WTC11 (cell line): ENCODE measurements around the gene C1QTNF1.

Experiments used
- CTCF ChIP-seq: fragments of 200-600 bp; IDR thresholded peaks from 2 replicates; pipeline ENCODE4 v1.8.0; 2022; ENCODE audit warnings: antibody characterized with exemption
- ZNF317 ChIP-seq: sonication (generic); formaldehyde crosslinking; IDR thresholded peaks from 2 replicates; pipeline ENCODE4 v1.8.1; 2023; ENCODE audit warnings: low read depth, mild to moderate bottlenecking, moderate library complexity, missing genetic modification reagents, borderline replicate concordance

GRCh38 chr17:79033741-79034501 is 10.0 kb downstream of the C1QTNF1 start:
- TF ChIP-seq CTCF (no peak), ZNF317 (CRISPR knock-in tag) (no peak)
